GM18507 (cell line): ENCODE measurements around the gene KAZN.

Source experiments
- DNase-seq: peaks from one replicate; pipeline ENCODE4 v3.0.0; 2011; ENCODE audit warnings: low read depth; ENCODE audit not compliant: insufficient read length; ENCODE audit errors: extremely low spot score
- FAIRE-seq: peaks from 2 replicates; lab custom pipeline; 2011; peaks lifted over from hg19 to GRCh38; lab: Jason Lieb, UNC

Gene KAZN

DNA sequence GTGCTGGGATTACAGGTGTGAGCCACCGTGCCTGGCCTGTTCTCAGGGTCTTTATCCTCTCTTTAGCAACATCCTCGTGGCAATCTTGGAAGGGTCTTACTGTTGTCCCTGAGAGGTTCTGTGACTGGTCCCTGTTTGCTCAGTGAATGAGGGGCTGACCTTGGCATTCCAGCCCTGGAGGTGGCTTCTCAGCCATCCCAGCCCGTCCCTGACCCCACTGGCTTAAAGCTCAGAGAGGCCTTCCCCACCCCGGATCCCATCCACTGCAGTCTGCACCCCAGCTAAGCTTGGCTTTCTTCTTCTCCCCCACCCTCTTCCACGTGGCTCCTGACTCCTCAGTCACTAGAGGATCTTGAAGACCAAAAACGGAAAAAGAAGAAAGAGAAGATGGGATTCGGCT is 466.8 kb downstream of the KAZN start:
- FAIRE-seq (no peak), DNase-seq (no peak)

- DNase-seq (no peak), FAIRE-seq (no peak)
Measured at GRCh38 chr1:15065736-15066135, 467.3 kb downstream of the KAZN start.

- no peak for DNase-seq
- FAIRE-seq = no peak
Measured at GRCh38 chr1:15066191-15066590, 467.7 kb downstream of the KAZN start.

GRCh38 chr1:15067148-15067547 is 468.7 kb downstream of the KAZN start:
- FAIRE-seq = no peak
- no peak for DNase-seq

DNA sequence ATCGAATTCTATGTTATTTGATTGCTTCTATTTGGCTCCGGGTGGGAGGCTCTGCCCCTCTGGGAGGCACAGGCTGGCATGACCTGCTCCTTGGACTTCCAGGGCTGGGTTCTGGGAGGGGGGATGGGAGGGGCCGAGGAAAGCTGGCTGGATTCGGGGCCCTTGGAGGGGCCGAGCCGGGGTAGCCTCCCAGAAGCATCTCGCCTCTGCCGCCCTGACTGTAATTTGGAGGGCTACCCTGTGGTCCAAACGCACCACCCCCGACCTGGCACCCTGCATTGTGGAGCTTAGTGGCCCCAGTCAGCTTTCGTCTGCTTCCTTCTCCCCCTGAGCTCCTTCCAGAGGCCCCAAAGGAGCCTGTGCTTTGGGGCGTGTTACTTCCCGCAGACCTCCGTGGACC is 469.7 kb downstream of the KAZN start:
- DNase-seq (no peak), FAIRE-seq (no peak)

DNA sequence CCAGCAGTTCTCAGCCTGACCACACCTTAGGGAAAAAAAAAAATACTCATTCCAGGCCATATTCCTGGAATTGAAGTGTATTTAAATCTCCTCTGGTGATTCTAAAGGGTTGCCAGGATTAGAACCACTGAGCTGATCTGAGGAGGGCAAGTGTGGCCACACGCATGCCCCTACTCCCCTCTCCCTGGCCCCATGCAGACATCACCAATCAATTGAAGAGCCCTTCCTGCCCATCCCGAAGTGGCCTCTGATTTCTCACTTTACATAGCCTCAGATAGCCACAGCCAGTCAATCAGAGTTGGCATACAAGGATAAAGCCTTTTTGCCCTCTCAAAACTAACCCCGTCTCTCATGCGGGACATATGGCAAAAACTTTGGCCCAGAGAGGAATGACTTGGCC is 470.5 kb downstream of the KAZN start:
- no peak for FAIRE-seq
- DNase-seq = no peak

DNA sequence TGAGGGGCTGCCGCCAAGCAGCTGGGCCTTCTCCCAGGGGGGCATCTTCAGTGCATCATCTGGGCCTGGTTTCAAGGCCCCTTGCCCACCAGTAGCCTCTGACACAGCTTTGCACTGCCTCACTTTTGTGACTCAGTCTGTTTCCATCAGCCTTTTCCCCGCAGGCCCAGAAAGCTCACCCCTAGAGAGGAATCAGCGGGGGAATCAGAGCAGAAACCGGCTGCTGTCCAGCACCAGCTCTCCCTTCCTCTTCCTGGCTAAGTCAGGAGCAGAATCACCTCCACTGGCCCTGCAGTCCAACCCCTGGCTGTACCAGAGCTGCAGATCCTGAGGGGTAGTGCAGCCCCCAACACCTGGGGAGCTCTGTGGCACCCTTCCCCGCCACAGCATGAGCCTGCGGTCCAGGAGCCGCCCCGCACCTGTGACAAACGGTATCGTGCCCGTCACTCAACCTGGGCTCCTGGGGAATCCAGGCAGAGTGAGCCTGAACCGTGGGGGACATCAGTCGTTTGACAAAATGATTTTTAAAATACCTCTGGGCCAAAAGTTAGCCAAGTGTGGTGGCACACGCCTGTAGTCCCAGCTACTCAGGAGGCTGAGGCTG is 471.8 kb downstream of the KAZN start:
- DNase-seq (no peak), FAIRE-seq (no peak)

DNA sequence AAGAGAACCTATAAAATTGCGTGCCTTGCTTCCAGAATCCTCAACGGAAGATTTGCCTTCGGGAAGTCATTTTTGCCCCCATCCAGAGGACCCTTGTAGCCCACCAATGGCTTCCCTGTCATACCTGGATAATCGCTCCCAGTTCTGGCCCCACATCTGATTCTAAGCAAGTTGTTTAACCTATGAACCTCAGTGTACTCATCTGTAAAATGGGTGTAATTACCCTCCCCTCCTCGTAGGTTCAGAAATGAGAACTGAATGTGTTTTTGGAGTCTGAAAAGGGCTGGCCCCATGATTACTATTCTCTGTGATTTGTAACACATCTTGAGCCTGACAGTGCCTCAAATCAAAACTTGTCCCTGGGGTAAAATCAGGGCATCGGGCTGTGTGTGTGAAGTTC is 473.5 kb downstream of the KAZN start:
- DNase-seq = no peak
- no peak for FAIRE-seq

DNA sequence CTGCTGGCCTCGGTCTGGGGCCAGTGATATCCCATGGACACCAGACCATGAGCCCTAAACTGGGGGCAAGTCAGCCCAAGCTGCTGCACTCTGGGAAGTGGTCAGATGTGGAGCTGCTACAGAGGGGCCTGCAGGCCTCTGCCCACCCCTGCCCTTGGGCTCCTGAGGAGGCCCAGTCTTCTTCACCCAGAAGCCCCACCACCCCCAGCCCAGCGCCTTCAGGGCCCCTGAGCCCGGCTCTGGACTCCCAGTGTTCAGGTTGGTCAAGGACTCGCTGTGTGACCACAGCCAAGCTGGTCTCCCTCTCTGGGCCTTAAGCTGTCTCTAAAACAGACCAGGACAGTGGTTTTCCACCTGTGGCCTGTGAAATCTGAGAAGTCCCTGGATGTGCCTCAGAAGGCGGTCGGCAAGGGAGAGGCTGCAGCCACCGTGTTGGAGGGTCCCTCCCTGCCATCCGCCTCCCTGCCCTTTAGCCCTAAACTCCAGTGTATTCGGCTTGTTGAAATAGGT is 475.4 kb downstream of the KAZN start:
- FAIRE-seq = no peak
- no peak for DNase-seq

GRCh38 chr1:15075175-15075574 is 476.7 kb downstream of the KAZN start:
- FAIRE-seq (no peak), DNase-seq (no peak)

- FAIRE-seq = no peak
- no peak for DNase-seq
Measured at GRCh38 chr1:15075817-15076216, 477.3 kb downstream of the KAZN start.

GRCh38 chr1:15076807-15077206 is 478.3 kb downstream of the KAZN start:
- no peak for FAIRE-seq
- no peak for DNase-seq

GRCh38 chr1:15077384-15077783 is 478.9 kb downstream of the KAZN start:
- FAIRE-seq (no peak), DNase-seq (no peak)

DNA sequence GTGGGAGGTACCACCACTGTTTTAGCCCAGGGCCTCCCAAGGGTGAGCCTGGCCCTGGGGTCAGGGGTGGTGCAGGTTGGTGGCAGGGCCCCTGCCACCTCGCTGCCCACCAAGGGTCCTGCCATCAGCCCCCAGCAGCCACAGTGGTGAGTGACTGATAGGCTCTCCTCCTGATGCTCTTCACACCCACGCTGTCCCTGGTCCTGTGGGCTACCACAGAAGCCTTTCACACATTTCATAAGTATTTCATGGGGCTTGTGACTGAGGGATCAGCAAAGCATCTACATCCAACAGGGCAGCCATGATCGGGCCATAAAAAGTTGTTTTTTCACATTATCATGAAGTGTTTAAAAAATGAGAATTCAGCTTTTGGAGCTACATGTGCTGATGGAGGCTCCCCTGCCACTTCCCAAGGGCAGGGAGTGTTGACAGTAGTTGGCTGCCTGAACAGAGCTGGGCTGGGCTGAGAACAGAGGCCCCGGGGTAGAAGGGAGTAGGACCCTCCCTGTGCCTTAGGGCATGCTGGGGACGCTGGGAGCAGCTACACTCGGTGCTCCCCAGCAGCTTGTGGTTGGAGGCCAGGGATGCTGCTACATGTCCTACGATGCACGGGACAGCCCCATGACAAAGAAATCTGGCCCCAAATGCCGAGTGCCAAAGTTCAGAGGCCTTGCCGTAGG is 482.0 kb downstream of the KAZN start:
- DNase-seq (no peak), FAIRE-seq (no peak)

- FAIRE-seq = no peak
- no peak for DNase-seq
Measured at GRCh38 chr1:15081102-15081501, 482.6 kb downstream of the KAZN start.

- no peak for FAIRE-seq
- DNase-seq = no peak
Measured at GRCh38 chr1:15083578-15083977, 485.1 kb downstream of the KAZN start.

DNA sequence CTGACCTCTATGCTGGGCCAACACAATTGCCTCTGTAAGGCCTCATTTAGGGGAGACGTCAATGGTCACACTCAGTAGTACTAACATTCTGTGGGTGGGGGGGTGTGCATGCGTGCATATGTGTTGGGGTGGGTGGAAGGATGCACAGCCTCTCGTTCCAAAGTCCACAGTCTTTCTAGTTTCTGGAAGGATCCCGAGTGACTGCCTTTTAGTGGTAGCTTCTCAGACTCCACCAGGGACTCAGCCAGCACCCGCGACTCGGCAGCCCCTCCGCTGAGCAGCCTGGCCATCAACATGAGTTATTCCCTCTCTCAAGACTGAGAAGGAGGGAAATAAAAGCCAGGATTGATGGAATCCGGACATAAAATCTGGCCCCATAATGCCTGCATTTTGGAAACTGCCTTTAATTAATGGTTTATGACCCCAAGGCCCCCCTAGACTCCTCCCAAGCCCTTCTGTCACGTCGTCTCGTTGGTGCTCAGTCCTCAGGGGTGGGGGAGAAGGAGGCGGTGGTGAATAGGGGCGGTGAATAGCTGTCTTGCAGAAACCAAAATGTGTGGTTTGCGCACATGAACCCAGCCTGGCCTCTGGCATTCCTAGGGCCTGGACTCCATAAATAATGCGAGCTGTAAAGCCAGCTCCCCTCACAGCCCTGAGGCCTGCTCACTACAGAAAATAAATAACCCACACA is 489.9 kb downstream of the KAZN start:
- no peak for FAIRE-seq
- DNase-seq = no peak

DNA sequence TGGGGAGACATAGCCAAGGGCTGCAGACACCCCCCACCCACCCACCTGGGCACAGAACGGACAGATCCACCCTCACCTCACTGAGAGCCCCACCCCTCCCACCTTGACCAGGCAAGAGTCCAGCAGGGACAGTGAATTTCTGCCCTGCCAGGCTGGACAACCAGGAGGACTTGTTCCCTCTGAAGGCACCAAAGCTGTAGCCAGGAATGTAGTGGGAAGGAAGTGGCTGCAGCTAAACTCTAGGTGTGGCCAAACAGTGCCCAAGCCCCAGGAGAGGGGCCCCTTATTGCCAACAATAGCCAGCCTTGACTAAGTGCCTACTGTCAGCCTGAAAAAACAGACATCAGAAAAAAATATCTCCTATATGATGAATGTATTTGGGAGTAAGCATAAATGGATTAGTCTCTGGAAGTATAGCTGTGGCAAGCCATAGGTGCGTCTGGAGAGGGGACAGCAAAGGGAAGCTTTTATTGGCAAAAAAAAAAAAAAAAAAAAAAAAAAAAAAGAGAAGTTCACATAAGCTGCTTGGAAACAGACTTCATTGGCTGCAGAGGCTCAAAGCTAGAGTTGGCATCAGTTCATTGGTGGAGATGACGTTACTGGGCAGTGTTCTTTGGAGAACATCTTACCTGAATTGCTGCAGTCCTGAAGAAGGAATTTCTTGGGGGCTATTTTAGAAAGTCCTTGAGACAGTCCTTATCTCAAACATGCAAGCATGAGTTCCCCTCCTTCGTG is 490.9 kb downstream of the KAZN start:
- no peak for FAIRE-seq
- no peak for DNase-seq

- no peak for FAIRE-seq
Measured at GRCh38 chr1:15090373-15090772, 491.9 kb downstream of the KAZN start.

DNA sequence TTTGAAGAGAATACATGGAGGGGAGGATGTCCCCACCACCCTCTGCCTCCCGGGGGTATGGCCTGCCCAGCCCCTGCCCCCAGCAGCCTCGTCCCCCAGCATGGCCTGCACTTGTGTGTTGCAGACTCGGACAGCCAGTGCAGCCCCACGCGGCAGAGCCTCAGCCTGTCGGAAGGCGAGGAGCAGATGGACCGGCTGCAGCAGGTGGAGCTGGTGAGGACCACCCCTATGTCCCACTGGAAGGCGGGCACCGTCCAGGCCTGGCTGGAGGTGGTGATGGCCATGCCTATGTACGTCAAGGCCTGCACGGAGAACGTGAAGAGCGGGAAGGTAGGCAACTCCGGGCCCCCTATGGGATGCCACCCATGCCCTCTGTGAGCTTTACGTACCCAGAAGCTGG is 495.6 kb downstream of the KAZN start:
- DNase-seq (no peak), FAIRE-seq (no peak)

More at GRCh38 chr1:15090373-15090772, 491.9 kb downstream of the KAZN start:
- no peak for DNase-seq
